ENCODE results near the gene PHLPP1. TPM values are rescaled to one million over a fixed set of nuclear protein-coding genes. Genes with fewer than 3 reads are reported as not detected.

PHLPP1 gene
- total and polyA plus RNA-seq, 9 donors: 4.4 to 15.9 (median 12.0) TPM

- intact Hi-C loops (cut with DNase I): no loop called here
- no peaks in the 10 kb centered on the region for H3K9me3 ChIP-seq
- TF ChIP-seq POLR2A (IDR thresholded peaks at IDR 0.05): no peak
- no peak for TF ChIP-seq EP300 (IDR thresholded peaks at IDR 0.05)
- no peak for TF ChIP-seq CTCF (IDR thresholded peaks at IDR 0.05)
- H3K27ac ChIP-seq: no peak overlapping the region
- no peak for DNase-seq
- WGBS, 3 donors: 96 to 98% (median 98%) methylated on average over 1 of the region's 1 CpG
- H3K4me1 ChIP-seq (ENCODE audit: insufficient read depth): no peaks in the 10 kb centered on the region
- H3K27me3 ChIP-seq: no peaks in the 10 kb centered on the region
- H3K36me3 ChIP-seq: no peaks in the 10 kb centered on the region
- no peak overlapping the region for H3K4me3 ChIP-seq
These were observed 164.7 kb downstream of the PHLPP1 start for GRCh38 chr18:62880034-62880433.

GRCh38 chr18:62880673-62881364 is 165.5 kb downstream of the PHLPP1 start:
- Histone ChIP-seq H3K36me3 (no peaks in the 10 kb centered on the region), H3K4me3 (no peak overlapping the region), H3K27ac (no peak overlapping the region), H3K27me3 (no peaks in the 10 kb centered on the region), H3K9me3 (no peaks in the 10 kb centered on the region), H3K4me1 (ENCODE audit: insufficient read depth) (no peaks in the 10 kb centered on the region)
- TF ChIP-seq EP300 (IDR thresholded peaks at IDR 0.05): no peak
- TF ChIP-seq CTCF (IDR thresholded peaks at IDR 0.05): no peak
- no peak for TF ChIP-seq POLR2A (IDR thresholded peaks at IDR 0.05)
- no peak for DNase-seq
- intact Hi-C loops (cut with DNase I): no loop called here
- WGBS, 3 donors: 95 to 97% (median 97%) methylated on average over 4 of the region's 4 CpGs

GRCh38 chr18:62881509-62882016 is 166.2 kb downstream of the PHLPP1 start:
- 51 to 74% (median 59%) methylated on average over 4 of the region's 4 CpGs for WGBS, 3 donors
- Histone ChIP-seq H3K27me3 (no peaks in the 10 kb centered on the region), H3K9me3 (no peaks in the 10 kb centered on the region), H3K4me3 (no peak overlapping the region), H3K27ac (no peak overlapping the region), H3K36me3 (no peaks in the 10 kb centered on the region), H3K4me1 (ENCODE audit: insufficient read depth) (no peaks in the 10 kb centered on the region)
- intact Hi-C loops (cut with DNase I): no loop called here
- no peak for TF ChIP-seq CTCF (IDR thresholded peaks at IDR 0.05)
- TF ChIP-seq POLR2A (IDR thresholded peaks at IDR 0.05): no peak
- TF ChIP-seq EP300 (IDR thresholded peaks at IDR 0.05): no peak
- no peak for DNase-seq

- DNase-seq: no peak
- 83 to 87% (median 87%) methylated on average over 6 of the region's 6 CpGs for WGBS, 3 donors
- H3K36me3 ChIP-seq: no peaks in the 10 kb centered on the region
These were observed 168.8 kb downstream of the PHLPP1 start for GRCh38 chr18:62883937-62884735.

More at GRCh38 chr18:62883937-62884735, 168.8 kb downstream of the PHLPP1 start:
- TF ChIP-seq POLR2A (IDR thresholded peaks at IDR 0.05): no peak
- no peak for TF ChIP-seq EP300 (IDR thresholded peaks at IDR 0.05)
- no peak for TF ChIP-seq CTCF (IDR thresholded peaks at IDR 0.05)
- Histone ChIP-seq H3K4me3 (no peak overlapping the region), H3K27ac (no peak overlapping the region), H3K27me3 (no peaks in the 10 kb centered on the region), H3K4me1 (ENCODE audit: insufficient read depth) (no peaks in the 10 kb centered on the region), H3K9me3 (no peaks in the 10 kb centered on the region)
- intact Hi-C loops (cut with DNase I): no loop called here

All from ovary (tissue), 9 donors.